Measurements from ENCODE around the gene DPP6. TPM values are rescaled to one million over a fixed set of nuclear protein-coding genes. Genes with fewer than 3 reads are reported as not detected.

Gene DPP6
- total and polyA plus RNA-seq, 2 experiments from 2014 or later, result 0.20 to 0.44 TPM

DNA sequence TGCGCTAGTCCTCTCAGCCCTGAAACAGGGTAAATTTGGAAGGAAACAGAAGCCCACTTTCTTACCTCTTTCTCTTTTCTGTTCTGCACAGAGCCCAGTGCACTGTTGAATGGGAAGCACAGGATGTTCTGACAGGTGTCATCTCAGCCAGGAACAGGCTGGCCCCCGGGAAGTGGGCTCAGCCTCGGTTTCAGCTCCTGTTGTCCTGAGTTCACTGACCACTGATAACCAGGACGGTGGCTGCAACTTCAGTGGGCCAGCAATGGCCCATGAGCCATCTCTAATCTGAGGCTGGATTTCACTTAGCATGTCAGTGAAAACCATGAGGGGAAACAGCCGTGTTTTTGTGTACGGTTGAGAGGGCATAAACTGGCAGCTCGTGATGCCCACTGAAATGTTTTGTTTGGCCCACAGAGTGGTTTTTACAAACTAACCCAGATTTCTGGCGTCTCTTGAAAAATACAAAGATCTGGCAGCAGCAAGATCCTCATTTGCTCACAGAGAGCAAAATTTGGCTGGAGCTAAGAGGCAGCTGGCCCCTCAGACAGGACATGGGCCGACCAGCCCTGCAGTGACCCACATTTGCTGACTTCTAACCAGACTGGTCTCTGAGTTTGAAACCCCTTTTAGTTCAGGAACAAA is 494.9 kb downstream of the DPP6 start:
- no peaks in the 10 kb centered on the region for H3K9me2 ChIP-seq (replicated peaks; ENCODE audit: insufficient read depth)
- no peaks in the 10 kb centered on the region for H3K9me3 ChIP-seq (ENCODE audit: low read depth)
- no peaks in the 10 kb centered on the region for H3K27me3 ChIP-seq
- 81% methylated on average over 9 of the region's 9 CpGs for WGBS (ENCODE audit: low lambda C conversion rate, missing lambda C conversion rate)
- no peak for DNase-seq (ENCODE audit: low spot score)
- no peaks in the 10 kb centered on the region for H3K79me2 ChIP-seq
- no peak overlapping the region for H3K4me3 ChIP-seq
- TF ChIP-seq EZH2phosphoT487 (IDR thresholded peaks at IDR 0.05; ENCODE audit: low read depth, severe bottlenecking, unreplicated experiment), result no peak
- TF ChIP-seq EZH2 (IDR thresholded peaks at IDR 0.05; ENCODE audit: borderline replicate concordance), result no peak
- no peak for TF ChIP-seq CTCF (IDR thresholded peaks at IDR 0.05; ENCODE audit: poor library complexity)
- no peaks in the 10 kb centered on the region for H4K20me1 ChIP-seq (ENCODE audit: insufficient read depth, poor library complexity, severe bottlenecking)
- H3K36me3 ChIP-seq (replicated peaks; ENCODE audit: insufficient read depth, low read depth), result no peaks in the 10 kb centered on the region
- H3K4me2 ChIP-seq, result no peak overlapping the region
- H3K27ac ChIP-seq, result no peak overlapping the region
- H2AFZ ChIP-seq, result no peak overlapping the region
- no peaks in the 10 kb centered on the region for H3K4me1 ChIP-seq (ENCODE audit: insufficient read depth)

GRCh38 chr7:154553711-154554265 is 501.6 kb downstream of the DPP6 start:
- TF ChIP-seq EZH2phosphoT487 (IDR thresholded peaks at IDR 0.05; ENCODE audit: low read depth, severe bottlenecking, unreplicated experiment) (no peak), EZH2 (IDR thresholded peaks at IDR 0.05; ENCODE audit: borderline replicate concordance) (no peak), CTCF (IDR thresholded peaks at IDR 0.05; ENCODE audit: poor library complexity) (no peak)
- H2AFZ ChIP-seq, result no peak overlapping the region
- no peaks in the 10 kb centered on the region for H3K9me3 ChIP-seq (ENCODE audit: low read depth)
- H3K4me3 ChIP-seq, result no peak overlapping the region
- H3K4me1 ChIP-seq (ENCODE audit: insufficient read depth), result no peaks in the 10 kb centered on the region
- H3K36me3 ChIP-seq (replicated peaks; ENCODE audit: insufficient read depth, low read depth), result no peaks in the 10 kb centered on the region
- H3K9me2 ChIP-seq (replicated peaks; ENCODE audit: insufficient read depth), result no peaks in the 10 kb centered on the region
- no peak overlapping the region for H3K27ac ChIP-seq
- H4K20me1 ChIP-seq (ENCODE audit: insufficient read depth, poor library complexity, severe bottlenecking), result no peaks in the 10 kb centered on the region
- DNase-seq (ENCODE audit: low spot score), result no peak
- H3K79me2 ChIP-seq, result no peaks in the 10 kb centered on the region
- H3K4me2 ChIP-seq, result no peak overlapping the region
- 84% methylated on average over 10 of the region's 10 CpGs for WGBS (ENCODE audit: low lambda C conversion rate, missing lambda C conversion rate)
- H3K27me3 ChIP-seq, result no peaks in the 10 kb centered on the region

DNA sequence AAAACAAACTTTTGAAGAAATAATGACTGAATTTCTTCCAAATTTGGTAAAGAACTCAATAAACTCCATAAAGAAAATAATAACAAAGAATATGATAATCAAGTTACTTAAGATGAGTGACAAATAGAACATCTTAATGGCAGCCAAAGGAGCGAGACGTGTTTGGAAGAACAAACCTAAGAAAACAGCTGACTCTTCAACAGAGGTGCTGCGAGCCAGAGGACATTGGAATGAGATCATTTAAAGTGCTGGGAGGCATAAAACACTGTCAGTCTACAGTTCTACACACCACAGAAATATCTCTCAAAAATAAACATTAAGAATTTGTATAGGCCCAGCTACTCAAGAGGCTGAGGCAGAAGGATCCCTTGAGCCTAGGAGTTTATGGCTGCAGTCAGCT is 507.3 kb downstream of the DPP6 start:
- no peak for TF ChIP-seq EZH2 (IDR thresholded peaks at IDR 0.05; ENCODE audit: borderline replicate concordance)
- TF ChIP-seq CTCF (IDR thresholded peaks at IDR 0.05; ENCODE audit: poor library complexity), result no peak
- TF ChIP-seq EZH2phosphoT487 (IDR thresholded peaks at IDR 0.05; ENCODE audit: low read depth, severe bottlenecking, unreplicated experiment), result no peak
- Histone ChIP-seq H3K4me1 (ENCODE audit: insufficient read depth) (no peaks in the 10 kb centered on the region), H2AFZ (no peak overlapping the region), H3K9me3 (ENCODE audit: low read depth) (no peaks in the 10 kb centered on the region), H3K4me3 (no peak overlapping the region), H3K9me2 (replicated peaks; ENCODE audit: insufficient read depth) (no peaks in the 10 kb centered on the region), H3K27ac (no peak overlapping the region), H3K36me3 (replicated peaks; ENCODE audit: insufficient read depth, low read depth) (no peaks in the 10 kb centered on the region), H3K79me2 (no peaks in the 10 kb centered on the region), H3K27me3 (no peaks in the 10 kb centered on the region), H3K4me2 (no peak overlapping the region), H4K20me1 (ENCODE audit: insufficient read depth, poor library complexity, severe bottlenecking) (no peaks in the 10 kb centered on the region)
- DNase-seq (ENCODE audit: low spot score), result no peak
- 89% methylated on average over 3 of the region's 3 CpGs for WGBS (ENCODE audit: low lambda C conversion rate, missing lambda C conversion rate)
